ENCODE measurements around the gene OR3A3.

DNA sequence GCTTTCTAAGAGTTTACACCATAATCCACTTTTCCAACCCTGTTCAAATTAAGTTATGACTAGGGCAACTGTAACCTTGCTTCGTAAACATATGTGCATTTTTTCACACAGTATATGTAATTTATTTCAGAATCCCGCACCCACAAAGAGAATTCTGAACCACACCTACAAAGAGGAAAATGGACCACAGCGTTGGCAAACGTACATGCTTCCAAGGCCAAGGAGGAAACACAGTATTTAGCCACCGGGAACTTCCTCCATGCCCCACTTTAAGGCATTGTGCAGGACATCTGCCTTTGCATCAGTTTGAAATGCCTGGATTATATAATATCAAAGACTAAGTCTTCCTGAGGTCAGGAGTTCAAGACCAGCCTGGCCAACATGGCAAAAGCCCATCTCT, 58.4 kb downstream of the OR3A3 start:
- TF ChIP-seq, protein P1, sequence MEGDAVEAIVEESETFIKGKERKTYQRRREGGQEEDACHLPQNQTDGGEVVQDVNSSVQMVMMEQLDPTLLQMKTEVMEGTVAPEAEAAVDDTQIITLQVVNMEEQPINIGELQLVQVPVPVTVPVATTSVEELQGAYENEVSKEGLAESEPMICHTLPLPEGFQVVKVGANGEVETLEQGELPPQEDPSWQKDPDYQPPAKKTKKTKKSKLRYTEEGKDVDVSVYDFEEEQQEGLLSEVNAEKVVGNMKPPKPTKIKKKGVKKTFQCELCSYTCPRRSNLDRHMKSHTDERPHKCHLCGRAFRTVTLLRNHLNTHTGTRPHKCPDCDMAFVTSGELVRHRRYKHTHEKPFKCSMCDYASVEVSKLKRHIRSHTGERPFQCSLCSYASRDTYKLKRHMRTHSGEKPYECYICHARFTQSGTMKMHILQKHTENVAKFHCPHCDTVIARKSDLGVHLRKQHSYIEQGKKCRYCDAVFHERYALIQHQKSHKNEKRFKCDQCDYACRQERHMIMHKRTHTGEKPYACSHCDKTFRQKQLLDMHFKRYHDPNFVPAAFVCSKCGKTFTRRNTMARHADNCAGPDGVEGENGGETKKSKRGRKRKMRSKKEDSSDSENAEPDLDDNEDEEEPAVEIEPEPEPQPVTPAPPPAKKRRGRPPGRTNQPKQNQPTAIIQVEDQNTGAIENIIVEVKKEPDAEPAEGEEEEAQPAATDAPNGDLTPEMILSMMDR (IDR thresholded peaks at IDR 0.05): no peak
- TF ChIP-seq POLR2A (IDR thresholded peaks at IDR 0.05): no peak

Data from uterus (tissue), 2 donors.